Loucy (cell line): ENCODE data around the gene CHSY3.

ENCODE experiments used
- H2AFZ ChIP-seq: fragments of 200-600 bp; sonication (generic); 2 replicates; pipeline ENCODE4 v1.6.0; 2016; ENCODE audit warnings: antibody characterized with exemption, mild to moderate bottlenecking, low read length, moderate library complexity
- H3F3A ChIP-seq: fragments of 200-600 bp; 2 replicates; pipeline ENCODE4 v1.6.0; 2016; ENCODE audit warnings: antibody characterized with exemption, low read depth, mild to moderate bottlenecking
- H3K27me3 ChIP-seq: fragments of 200-600 bp; sonication (generic); 2 replicates; pipeline ENCODE4 v1.6.1; 2014; ENCODE audit warnings: low read length, mild to moderate bottlenecking; ENCODE audit not compliant: insufficient read depth, poor library complexity, severe bottlenecking
- H3K36me3 ChIP-seq: fragments of 200-600 bp; sonication (generic); 2 replicates; pipeline ENCODE4 v1.6.1; 2016; ENCODE audit warnings: low read length; ENCODE audit not compliant: insufficient read depth
- H3K4me1 ChIP-seq: fragments of 200-600 bp; sonication (generic); 2 replicates; pipeline ENCODE4 v1.5.1; 2014; ENCODE audit warnings: low read length, mild to moderate bottlenecking; ENCODE audit not compliant: insufficient read depth, poor library complexity, severe bottlenecking
- H3K4me2 ChIP-seq: fragments of 200-600 bp; sonication (generic); 2 replicates; pipeline ENCODE4 v1.6.0; 2014; ENCODE audit warnings: antibody characterized with exemption, low read length, low read depth, mild to moderate bottlenecking; ENCODE audit not compliant: poor library complexity, severe bottlenecking
- H3K4me3 ChIP-seq: fragments of 200-600 bp; sonication (generic); 2 replicates; pipeline ENCODE4 v1.5.1; 2014; ENCODE audit warnings: low read length, mild to moderate bottlenecking, mixed read lengths; ENCODE audit not compliant: poor library complexity, severe bottlenecking
- H3K79me2 ChIP-seq: fragments of 200-600 bp; sonication (generic); 2 replicates; pipeline ENCODE4 v1.6.1; 2014; ENCODE audit warnings: low read length; ENCODE audit not compliant: insufficient read depth
- H3K9ac ChIP-seq: fragments of 200-600 bp; sonication (generic); 2 replicates; pipeline ENCODE4 v1.6.0; 2014; ENCODE audit warnings: mild to moderate bottlenecking, low read depth, low read length, moderate library complexity; ENCODE audit not compliant: poor library complexity, severe bottlenecking
- H3K9me2 ChIP-seq: fragments of 200-600 bp; sonication (generic); replicated peaks from 2 replicates; pipeline ENCODE4 v1.6.1; 2016; ENCODE audit warnings: low read depth, low read length, mixed read lengths
- H3K9me3 ChIP-seq: fragments of 200-600 bp; sonication (generic); 2 replicates; pipeline ENCODE4 v1.6.1; 2014; ENCODE audit warnings: mild to moderate bottlenecking, antibody characterized with exemption, low read length, low read depth; ENCODE audit not compliant: insufficient read depth
- H4K20me1 ChIP-seq: fragments of 200-600 bp; sonication (generic); 2 replicates; pipeline ENCODE4 v1.6.0; 2014; ENCODE audit warnings: antibody characterized with exemption, low read length, mild to moderate bottlenecking; ENCODE audit not compliant: insufficient read depth, poor library complexity, severe bottlenecking
- EZH2phosphoT487 ChIP-seq: fragments of 200-600 bp; IDR thresholded peaks from 2 replicates; pipeline ENCODE4 v1.6.1; 2018; ENCODE audit warnings: antibody characterized with exemption, mild to moderate bottlenecking, moderate library complexity, borderline replicate concordance
- TF ChIP-seq, protein P1 (sequence below): fragments of 200-600 bp; sonication (generic); conservative IDR thresholded peaks from 2 replicates; pipeline ENCODE4 v1.5.1; 2014; ENCODE audit warnings: mild to moderate bottlenecking, antibody characterized with exemption, low read length

The CHSY3 gene

GRCh38 chr5:129960831-129961230 is 56.6 kb downstream of the CHSY3 start:
- no peaks in the 10 kb centered on the region for H3K27me3 ChIP-seq
- H3K79me2 ChIP-seq = no peaks in the 10 kb centered on the region
- H3K4me2 ChIP-seq = no peak overlapping the region
- no peaks in the 10 kb centered on the region for H3F3A ChIP-seq
- H3K4me1 ChIP-seq = no peaks in the 10 kb centered on the region
- H3K9me3 ChIP-seq = no peaks in the 10 kb centered on the region
- TF ChIP-seq EZH2phosphoT487 = no peak
- TF ChIP-seq, protein P1, sequence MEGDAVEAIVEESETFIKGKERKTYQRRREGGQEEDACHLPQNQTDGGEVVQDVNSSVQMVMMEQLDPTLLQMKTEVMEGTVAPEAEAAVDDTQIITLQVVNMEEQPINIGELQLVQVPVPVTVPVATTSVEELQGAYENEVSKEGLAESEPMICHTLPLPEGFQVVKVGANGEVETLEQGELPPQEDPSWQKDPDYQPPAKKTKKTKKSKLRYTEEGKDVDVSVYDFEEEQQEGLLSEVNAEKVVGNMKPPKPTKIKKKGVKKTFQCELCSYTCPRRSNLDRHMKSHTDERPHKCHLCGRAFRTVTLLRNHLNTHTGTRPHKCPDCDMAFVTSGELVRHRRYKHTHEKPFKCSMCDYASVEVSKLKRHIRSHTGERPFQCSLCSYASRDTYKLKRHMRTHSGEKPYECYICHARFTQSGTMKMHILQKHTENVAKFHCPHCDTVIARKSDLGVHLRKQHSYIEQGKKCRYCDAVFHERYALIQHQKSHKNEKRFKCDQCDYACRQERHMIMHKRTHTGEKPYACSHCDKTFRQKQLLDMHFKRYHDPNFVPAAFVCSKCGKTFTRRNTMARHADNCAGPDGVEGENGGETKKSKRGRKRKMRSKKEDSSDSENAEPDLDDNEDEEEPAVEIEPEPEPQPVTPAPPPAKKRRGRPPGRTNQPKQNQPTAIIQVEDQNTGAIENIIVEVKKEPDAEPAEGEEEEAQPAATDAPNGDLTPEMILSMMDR = no peak
- H3K36me3 ChIP-seq = no peaks in the 10 kb centered on the region
- no peak overlapping the region for H2AFZ ChIP-seq
- no peaks in the 10 kb centered on the region for H3K9me2 ChIP-seq
- H4K20me1 ChIP-seq = no peaks in the 10 kb centered on the region
- H3K9ac ChIP-seq = no peak overlapping the region
- no peak overlapping the region for H3K4me3 ChIP-seq

GRCh38 chr5:129962506-129962905 is 58.2 kb downstream of the CHSY3 start:
- H3K9me2 ChIP-seq = no peaks in the 10 kb centered on the region
- no peaks in the 10 kb centered on the region for H4K20me1 ChIP-seq
- H3K4me1 ChIP-seq = no peaks in the 10 kb centered on the region
- H3K36me3 ChIP-seq = no peaks in the 10 kb centered on the region
- no peak overlapping the region for H3K4me3 ChIP-seq
- no peak overlapping the region for H3K9ac ChIP-seq
- no peak overlapping the region for H3K4me2 ChIP-seq
- H3K27me3 ChIP-seq = no peaks in the 10 kb centered on the region
- no peak for TF ChIP-seq EZH2phosphoT487
- TF ChIP-seq, protein P1 = no peak
- H3F3A ChIP-seq = no peaks in the 10 kb centered on the region
- H3K9me3 ChIP-seq = no peaks in the 10 kb centered on the region
- no peaks in the 10 kb centered on the region for H3K79me2 ChIP-seq
- H2AFZ ChIP-seq = no peak overlapping the region

DNA sequence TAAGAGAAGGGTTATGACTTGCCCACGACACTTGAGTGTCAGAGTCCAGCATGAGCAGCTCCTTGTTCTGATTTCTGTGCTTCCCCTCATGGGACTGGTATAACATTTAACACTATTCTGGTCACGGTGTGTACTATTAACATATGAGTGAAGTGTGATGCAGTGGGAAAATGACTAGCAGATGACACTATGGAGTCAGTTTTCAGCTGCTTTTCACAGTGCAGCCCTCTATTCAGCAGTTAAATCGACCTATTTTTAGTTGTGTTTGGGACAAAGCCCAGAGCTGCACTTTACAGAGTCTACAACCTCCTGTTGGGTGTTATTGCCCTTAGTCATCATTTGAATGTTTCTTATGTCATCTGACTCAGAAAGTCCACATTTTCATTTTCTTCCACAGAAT is 59.1 kb downstream of the CHSY3 start:
- Histone ChIP-seq H3K9me2 (no peaks in the 10 kb centered on the region), H4K20me1 (no peaks in the 10 kb centered on the region), H3K79me2 (no peaks in the 10 kb centered on the region), H3F3A (no peaks in the 10 kb centered on the region), H3K36me3 (no peaks in the 10 kb centered on the region), H3K9ac (no peak overlapping the region), H3K4me3 (no peak overlapping the region), H3K9me3 (no peaks in the 10 kb centered on the region), H3K27me3 (no peaks in the 10 kb centered on the region), H3K4me1 (no peaks in the 10 kb centered on the region), H2AFZ (no peak overlapping the region), H3K4me2 (no peak overlapping the region)
- no peak for TF ChIP-seq EZH2phosphoT487
- TF ChIP-seq, protein P1 = no peak
